DOHH2 (cell line): ENCODE measurements around the gene TLE3.
"Not testable (repeated sequence)": the region's sequence is repeated elsewhere in the genome, so short reads cannot be mapped to it uniquely, and the experiment has no call there.

Source experiments
- H3F3A ChIP-seq: fragments of 200-600 bp; sonication (generic), shearing (Covaris generic); 2 replicates; pipeline ENCODE4 v1.6.0; 2016; ENCODE audit warnings: antibody characterized with exemption, mild to moderate bottlenecking; ENCODE audit not compliant: control insufficient read depth, insufficient read depth
- H3K27ac ChIP-seq: fragments of 200-600 bp; sonication (generic); 2 replicates; pipeline ENCODE4 v1.5.1; 2014; ENCODE audit warnings: low read depth, mild to moderate bottlenecking, low read length, moderate library complexity
- H3K27me3 ChIP-seq: fragments of 200-600 bp; sonication (generic); 2 replicates; pipeline ENCODE4 v1.6.1; 2014; ENCODE audit warnings: mild to moderate bottlenecking, low read length, mixed read lengths; ENCODE audit not compliant: control insufficient read depth
- H3K36me3 ChIP-seq: fragments of 200-600 bp; sonication (generic); 2 replicates; pipeline ENCODE4 v1.6.1; 2014; ENCODE audit warnings: mild to moderate bottlenecking, low read length, moderate library complexity, mixed read lengths; ENCODE audit not compliant: control insufficient read depth
- H3K4me1 ChIP-seq: fragments of 200-600 bp; sonication (generic); 2 replicates; pipeline ENCODE4 v1.6.1; 2014; ENCODE audit warnings: mild to moderate bottlenecking, low read length, mixed read lengths; ENCODE audit not compliant: control insufficient read depth
- H3K4me2 ChIP-seq: fragments of 200-600 bp; sonication (generic); 2 replicates; pipeline ENCODE4 v1.6.0; 2014; ENCODE audit warnings: mild to moderate bottlenecking, low read length, moderate library complexity
- H3K4me3 ChIP-seq: fragments of 200-600 bp; sonication (generic); 2 replicates; pipeline ENCODE4 v1.5.1; 2014; ENCODE audit warnings: mild to moderate bottlenecking, low read length, mixed read lengths
- H3K79me2 ChIP-seq: fragments of 200-600 bp; sonication (generic); 2 replicates; pipeline ENCODE4 v1.6.1; 2014; ENCODE audit warnings: mild to moderate bottlenecking, low read length, mixed read lengths; ENCODE audit not compliant: control insufficient read depth
- H3K9me2 ChIP-seq: fragments of 200-600 bp; sonication (generic); replicated peaks from 2 replicates; pipeline ENCODE4 v1.6.1; 2014; ENCODE audit warnings: mild to moderate bottlenecking, low read length, mixed read lengths; ENCODE audit not compliant: control insufficient read depth
- H3K9me3 ChIP-seq: fragments of 200-600 bp; sonication (generic); 2 replicates; pipeline ENCODE4 v1.6.1; 2014; ENCODE audit warnings: antibody characterized with exemption, low read length, mixed read lengths; ENCODE audit not compliant: control insufficient read depth, insufficient read depth
- H4K20me1 ChIP-seq: fragments of 200-600 bp; sonication (generic); 2 replicates; pipeline ENCODE4 v1.6.0; 2014; ENCODE audit warnings: low read depth, mild to moderate bottlenecking, antibody characterized with exemption, low read length, moderate library complexity; ENCODE audit not compliant: control insufficient read depth, insufficient read depth
- CTCF ChIP-seq: fragments of 200-600 bp; sonication (generic); IDR thresholded peaks from one replicate; pipeline ENCODE4 v1.5.1; 2014; ENCODE audit warnings: antibody characterized with exemption, mild to moderate bottlenecking, low read depth, low read length; ENCODE audit not compliant: poor library complexity, severe bottlenecking
- EZH2phosphoT487 ChIP-seq: fragments of 200-600 bp; sonication (generic); IDR thresholded peaks from 2 replicates; pipeline ENCODE4 v1.6.1; 2017; ENCODE audit warnings: borderline replicate concordance, mild to moderate bottlenecking, antibody characterized with exemption, low read length, moderate library complexity, mixed read lengths

The TLE3 gene

GRCh38 chr15:70113304-70113700 is 15.6 kb upstream of the TLE3 start:
- H3K79me2 ChIP-seq, result no peaks in the 10 kb centered on the region
- H3K4me1 ChIP-seq, result peaks cover 18% of the 10 kb centered on the region
- no peak for TF ChIP-seq EZH2phosphoT487
- TF ChIP-seq CTCF, result no peak
- H3F3A ChIP-seq, result peaks cover 4% of the 10 kb centered on the region; the same call in 1 of the 2 replicates
- H3K27ac ChIP-seq, result no peak overlapping the region
- H3K4me3 ChIP-seq, result no peak overlapping the region
- no peak overlapping the region for H3K4me2 ChIP-seq
- peaks cover 28% of the 10 kb centered on the region for H3K27me3 ChIP-seq
- H3K36me3 ChIP-seq, result no peaks in the 10 kb centered on the region
- no peaks in the 10 kb centered on the region for H4K20me1 ChIP-seq
- H3K9me2 ChIP-seq, result no peaks in the 10 kb centered on the region
- H3K9me3 ChIP-seq, result no peaks in the 10 kb centered on the region

GRCh38 chr15:70112572-70113303 is 15.0 kb upstream of the TLE3 start:
- Histone ChIP-seq H3K27me3 (peaks cover 28% of the 10 kb centered on the region), H3K4me1 (peaks cover 22% of the 10 kb centered on the region)
- not testable (repeated sequence) for H3K79me2 ChIP-seq, H3K4me3 ChIP-seq, H3F3A ChIP-seq, H3K27ac ChIP-seq, H3K9me2 ChIP-seq, H3K9me3 ChIP-seq, H3K4me2 ChIP-seq, H3K36me3 ChIP-seq, H4K20me1 ChIP-seq

- no peaks in the 10 kb centered on the region for H3K9me3 ChIP-seq
- H3K4me1 ChIP-seq, result peaks cover 22% of the 10 kb centered on the region
- no peaks in the 10 kb centered on the region for H3K79me2 ChIP-seq
- no peak overlapping the region for H3K27ac ChIP-seq
- no peaks in the 10 kb centered on the region for H4K20me1 ChIP-seq
- H3K4me2 ChIP-seq, result no peak overlapping the region
- no peak overlapping the region for H3K4me3 ChIP-seq
- no peaks in the 10 kb centered on the region for H3K9me2 ChIP-seq
- peaks cover 4% of the 10 kb centered on the region; the same call in 1 of the 2 replicates for H3F3A ChIP-seq
- H3K27me3 ChIP-seq, result peaks cover 28% of the 10 kb centered on the region
- TF ChIP-seq EZH2phosphoT487 (no peak), CTCF (no peak)
- H3K36me3 ChIP-seq, result no peaks in the 10 kb centered on the region
These were observed 14.3 kb upstream of the TLE3 start for GRCh38 chr15:70112074-70112395.

DNA sequence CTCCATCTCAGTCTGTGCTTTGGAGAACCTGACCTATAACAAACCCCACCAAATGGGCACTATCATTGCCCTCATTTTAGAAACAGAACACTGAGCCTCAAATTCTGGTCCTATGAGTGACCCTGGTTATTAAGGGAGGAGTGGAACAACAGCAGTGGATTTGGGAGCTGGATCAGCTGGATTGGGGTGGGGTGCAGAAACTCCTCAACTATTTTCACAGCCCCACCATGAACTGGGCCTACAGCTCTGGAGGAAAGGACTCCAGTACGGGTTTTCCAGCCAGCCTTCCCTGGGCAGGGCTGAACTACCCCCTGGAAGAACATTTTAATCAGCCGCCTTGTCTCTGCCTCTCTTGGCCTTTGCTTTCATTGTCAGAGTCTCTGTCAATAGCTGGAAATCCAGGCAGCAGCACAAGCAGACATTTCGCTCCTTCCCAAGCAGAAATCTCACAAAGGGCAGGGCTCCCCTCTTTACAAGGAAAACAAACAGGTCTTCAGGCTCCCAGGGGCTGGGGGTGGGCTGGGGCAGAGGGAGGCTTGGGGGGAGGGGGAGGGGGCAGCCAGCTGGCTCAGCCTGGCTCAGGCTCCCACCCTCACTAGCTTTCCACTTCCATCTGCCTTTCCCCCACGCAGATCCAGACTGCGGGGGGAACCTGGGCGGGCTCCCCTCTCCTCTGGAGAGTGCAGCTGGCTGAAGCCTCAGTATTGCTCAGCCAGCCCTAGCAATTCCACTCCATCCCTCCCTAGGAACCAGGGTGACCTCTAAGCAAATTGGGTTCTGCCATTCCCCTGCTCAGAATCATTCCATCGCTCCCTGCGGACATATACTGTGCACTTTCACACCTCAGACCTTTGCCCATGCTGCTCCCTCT is 13.7 kb upstream of the TLE3 start:
- Histone ChIP-seq H3K4me1 (peaks cover 22% of the 10 kb centered on the region), H4K20me1 (no peaks in the 10 kb centered on the region), H3K79me2 (no peaks in the 10 kb centered on the region), H3K4me3 (no peak overlapping the region), H3K27me3 (peaks cover 25% of the 10 kb centered on the region), H3K4me2 (no peak overlapping the region), H3F3A (peaks cover 4% of the 10 kb centered on the region; the same call in 1 of the 2 replicates), H3K9me2 (no peaks in the 10 kb centered on the region), H3K9me3 (no peaks in the 10 kb centered on the region), H3K36me3 (no peaks in the 10 kb centered on the region), H3K27ac (no peak overlapping the region)
- TF ChIP-seq EZH2phosphoT487 (no peak), CTCF (no peak)
